Activated CD4-positive, alpha-beta T cell treated with anti-CD3 and anti-CD28 coated beads for 1 hour (primary cell): ENCODE data around the gene ABO.
"Not testable (repeated sequence)": the region's sequence is repeated elsewhere in the genome, so short reads cannot be mapped to it uniquely, and the experiment has no call there.

Experiments used
- DNase-seq: peaks from one replicate; pipeline ENCODE4 v3.0.0-alpha.2; 2020

ABO gene

DNA sequence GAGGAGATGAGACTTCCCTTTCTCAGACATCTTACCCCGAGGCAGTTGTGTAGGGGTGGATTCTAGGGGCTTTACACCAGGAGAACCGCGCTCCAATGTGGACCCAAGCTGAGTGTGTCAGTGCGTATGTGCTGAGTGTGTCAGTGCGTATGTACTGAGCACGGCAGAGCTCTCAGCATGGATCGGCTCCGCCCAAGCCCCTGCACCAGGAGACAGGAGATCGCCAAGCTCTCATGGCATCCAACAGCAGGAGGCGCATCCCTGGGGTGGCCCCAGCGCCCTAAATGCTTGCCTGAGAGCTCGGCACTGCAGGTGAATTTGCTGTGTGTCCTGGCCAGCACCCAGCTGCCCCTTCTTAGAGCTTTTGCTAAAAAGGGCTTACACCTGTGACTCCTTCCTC, 53.0 kb downstream of the ABO start:
- DNase-seq: not testable (repeated sequence)

DNA sequence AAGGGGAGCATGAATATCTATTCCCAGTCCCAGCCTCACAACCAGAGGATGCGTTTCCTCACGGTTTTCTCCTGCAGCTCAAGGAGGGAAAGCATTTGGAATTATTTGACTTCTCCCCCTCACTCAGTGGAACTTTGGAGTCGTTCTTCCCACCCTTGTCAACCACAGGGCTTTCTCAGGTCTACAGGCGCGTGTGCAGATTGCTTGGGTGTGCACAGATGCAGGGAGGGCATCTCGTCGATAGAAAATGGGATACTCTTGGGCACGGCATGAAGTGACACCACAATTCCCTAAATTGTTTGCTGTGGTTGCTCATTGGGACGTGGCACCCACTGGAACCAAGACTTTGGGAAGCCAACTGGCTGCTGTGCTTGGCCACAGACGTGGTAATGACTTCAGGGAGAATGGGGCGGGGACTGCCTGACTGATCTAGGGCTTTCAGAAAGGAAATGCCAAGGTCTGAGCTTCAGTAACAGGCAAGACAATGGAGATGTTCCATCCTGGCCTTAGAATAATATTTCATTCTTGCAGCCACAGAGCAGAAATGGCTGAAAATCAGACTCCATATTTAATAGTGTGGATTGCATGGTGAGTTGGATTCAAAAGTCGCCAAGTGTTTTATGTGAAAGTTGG, 53.7 kb downstream of the ABO start:
- no peak for DNase-seq

DNA sequence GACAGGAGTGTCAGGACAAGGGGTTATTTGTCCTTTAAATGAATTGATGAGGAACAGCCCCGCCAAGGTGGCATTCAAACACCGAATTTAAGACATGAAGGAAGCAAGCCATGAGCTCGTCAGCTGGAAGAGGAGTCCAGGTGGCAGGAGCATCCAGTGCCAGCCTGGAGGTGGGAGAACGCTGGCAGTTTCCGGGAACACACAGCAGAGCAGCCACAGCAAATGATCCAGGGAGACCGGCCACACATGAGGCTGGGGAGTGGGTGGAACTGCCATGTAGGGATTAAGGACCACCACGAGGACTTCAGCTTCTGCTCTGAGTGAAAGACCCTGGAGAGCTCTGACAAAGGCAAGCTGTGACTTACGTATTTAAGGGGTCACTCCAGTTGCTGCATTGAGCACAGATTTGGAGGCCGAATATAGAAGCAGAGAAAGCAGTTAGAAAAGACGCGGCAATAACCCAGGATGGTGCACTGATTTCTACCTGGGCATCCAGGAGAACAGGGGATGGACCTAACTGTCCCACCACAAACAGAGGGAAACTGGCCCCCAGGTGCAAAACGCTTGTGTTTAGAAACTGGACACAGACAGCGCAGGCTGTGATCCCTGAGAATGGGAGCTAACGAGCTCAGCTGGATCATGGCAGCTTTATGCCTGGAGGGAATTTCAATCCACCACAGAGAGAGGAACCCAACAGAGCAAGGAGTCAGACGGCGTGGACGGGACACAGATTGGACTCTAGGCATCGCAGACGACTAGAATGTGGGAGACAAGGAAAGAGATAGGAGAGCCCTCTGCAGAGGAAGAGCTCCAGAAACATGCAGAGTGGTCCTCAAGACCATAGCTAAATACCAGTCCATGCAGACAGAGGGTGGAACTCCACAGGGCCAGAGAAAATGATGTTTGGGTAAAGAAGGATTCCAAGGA, 56.7 kb downstream of the ABO start:
- not testable (repeated sequence) for DNase-seq

DNA sequence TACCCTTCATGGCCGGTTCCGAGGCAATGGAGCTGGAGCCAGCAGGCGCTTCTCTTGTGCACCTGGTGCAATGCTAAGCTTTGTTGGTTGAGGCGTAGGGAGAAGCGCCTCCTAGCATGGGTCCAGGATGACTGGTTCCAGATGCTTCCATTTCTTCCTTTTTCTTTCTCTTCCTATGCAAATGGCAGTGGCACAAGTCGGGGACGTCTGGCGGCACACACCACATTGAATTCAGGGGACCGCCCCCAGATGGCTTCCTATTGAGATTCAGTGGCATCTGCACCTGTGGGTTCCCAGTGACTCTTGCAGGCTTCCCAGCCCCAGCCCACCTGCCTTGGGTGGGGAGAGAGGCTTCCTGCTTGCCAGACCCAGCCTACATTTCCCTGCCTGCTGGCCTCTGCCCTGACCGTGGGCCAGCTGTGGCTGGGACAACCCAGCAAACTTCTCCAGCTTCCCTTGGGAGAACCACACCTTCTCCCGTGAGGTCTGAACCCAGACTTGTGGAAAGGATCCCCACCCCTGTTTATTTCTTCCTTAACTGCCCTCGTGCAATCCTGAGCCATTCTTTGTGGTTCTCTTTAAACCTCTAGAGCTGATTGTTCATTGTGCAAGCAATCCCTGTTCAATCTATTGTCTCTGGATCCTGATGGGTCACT, 57.5 kb downstream of the ABO start:
- DNase-seq: not testable (repeated sequence)

DNA sequence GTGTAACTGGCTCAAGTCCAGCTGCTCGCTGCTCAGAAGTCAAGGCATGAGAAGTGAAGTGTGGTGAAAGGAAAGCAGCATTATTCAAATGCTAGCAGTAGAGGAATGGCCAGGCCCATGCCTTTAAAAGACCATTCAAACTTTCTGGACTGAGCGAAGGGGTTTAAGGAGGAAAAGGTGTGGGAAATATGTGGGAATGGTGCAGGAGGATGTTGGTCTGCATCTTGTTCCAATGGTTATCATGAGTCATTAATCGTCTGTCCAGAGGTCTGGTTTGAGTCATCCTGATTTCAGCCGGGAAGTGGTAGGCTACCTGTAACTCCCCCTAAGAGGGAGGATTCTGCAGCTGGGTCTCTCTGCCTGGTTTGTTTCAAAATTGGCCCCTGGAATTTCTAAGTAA, 60.7 kb downstream of the ABO start:
- not testable (repeated sequence) for DNase-seq

DNA sequence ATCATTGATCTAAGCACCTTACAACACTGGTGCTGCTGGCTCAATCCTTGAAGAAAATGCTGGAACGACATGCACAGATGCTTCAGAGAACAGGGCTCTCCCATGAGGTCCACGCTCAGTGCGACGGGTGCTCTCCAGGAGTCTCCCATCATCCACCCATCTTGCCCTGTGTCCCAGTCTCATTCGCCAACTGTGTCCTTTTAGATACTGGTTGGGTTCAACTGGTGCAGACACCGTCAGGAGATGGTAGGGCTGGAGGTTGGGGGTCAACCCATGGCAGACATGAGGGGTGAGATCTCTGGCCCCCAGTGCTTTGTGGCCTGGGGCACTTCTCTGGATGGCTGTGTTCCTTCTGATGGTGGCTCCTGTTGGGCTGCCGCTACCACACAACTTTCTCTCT, 64.4 kb downstream of the ABO start:
- DNase-seq: no peak

DNA sequence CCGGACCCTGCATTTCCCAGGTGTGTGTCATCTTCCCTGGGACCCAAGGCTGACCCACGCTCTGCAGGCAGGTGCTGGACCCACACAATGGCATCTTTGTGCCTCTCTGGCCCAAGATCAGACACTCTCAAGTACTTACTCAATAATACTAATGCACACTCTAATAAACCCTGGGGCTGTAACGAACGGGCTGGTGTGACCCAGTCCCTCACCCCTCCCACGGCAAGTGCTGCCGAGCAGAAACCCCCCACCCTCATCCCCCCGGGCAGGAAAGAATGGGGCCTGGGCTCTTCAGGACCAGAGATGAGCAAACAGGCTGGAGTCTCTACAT, 64.8 kb downstream of the ABO start:
- no peak for DNase-seq

DNA sequence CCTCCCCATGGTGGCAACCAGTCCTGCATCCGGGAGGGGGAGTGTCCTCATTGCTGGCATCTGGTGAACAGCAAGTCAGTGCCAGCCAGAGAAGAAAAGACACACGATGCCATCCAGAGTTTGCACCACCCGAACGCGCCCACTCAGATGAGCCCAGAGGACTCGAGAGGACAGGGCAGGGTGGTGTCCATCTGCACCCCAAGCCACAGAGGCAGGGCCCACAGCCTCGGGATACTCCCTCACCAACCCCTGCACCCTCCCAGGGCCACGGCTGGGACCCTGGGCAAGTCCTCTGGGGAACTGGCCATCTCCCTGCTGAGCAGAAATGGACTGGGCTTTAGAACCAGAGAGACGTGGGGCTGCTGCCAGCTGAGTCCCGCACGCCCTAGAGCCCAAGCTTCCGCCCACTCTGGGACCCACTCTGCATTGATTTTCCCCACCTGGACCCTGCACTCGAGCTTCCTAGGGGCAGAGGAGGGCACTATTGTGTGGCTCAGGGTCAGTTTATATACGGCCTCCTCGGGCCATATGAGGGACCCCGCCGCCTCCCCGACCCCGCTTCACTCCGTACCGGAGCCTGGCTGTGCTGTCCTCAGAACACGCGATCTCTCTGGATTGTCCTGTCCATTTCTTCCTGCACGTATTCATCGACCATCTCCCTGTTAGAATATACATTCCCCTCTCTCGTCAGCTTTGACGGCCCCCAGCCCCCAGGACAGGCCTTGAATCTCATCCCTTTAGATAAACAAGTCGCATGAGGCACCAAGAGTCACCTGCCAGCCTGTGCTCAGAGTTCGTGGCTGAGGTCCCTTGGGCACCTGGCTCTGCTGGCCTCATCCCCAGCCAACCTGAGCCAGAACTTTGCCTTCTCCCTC, 65.4 kb downstream of the ABO start:
- not testable (repeated sequence) for DNase-seq

DNA sequence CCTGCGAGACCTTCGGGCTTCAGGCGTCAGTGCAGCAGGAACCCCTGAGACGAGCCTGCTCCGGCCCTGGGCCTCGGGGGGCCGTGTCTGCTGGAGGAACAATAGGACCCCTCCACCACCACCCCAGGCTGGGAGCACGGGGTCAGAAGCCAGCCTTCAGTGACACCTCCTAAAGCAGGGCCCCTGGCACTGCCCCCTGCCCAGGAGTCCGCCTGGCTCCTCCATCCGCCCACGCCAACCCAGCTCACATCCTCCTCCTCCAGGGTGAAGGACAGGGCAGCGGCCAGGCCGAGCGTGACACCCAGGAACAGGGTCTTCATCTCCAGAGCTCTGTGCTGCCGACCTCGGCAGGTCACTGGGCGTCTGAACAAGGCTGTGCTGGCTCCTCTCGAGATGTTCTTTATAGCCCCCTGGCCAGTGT, 66.1 kb downstream of the ABO start, which contains the start of gene OBP2B:
TSS of gene OBP2B (minus strand) at position 371 of the 421 bp plus-strand sequence. CDS start at position 320, 51 bp downstream.
- DNase-seq: not testable (repeated sequence)

DNA sequence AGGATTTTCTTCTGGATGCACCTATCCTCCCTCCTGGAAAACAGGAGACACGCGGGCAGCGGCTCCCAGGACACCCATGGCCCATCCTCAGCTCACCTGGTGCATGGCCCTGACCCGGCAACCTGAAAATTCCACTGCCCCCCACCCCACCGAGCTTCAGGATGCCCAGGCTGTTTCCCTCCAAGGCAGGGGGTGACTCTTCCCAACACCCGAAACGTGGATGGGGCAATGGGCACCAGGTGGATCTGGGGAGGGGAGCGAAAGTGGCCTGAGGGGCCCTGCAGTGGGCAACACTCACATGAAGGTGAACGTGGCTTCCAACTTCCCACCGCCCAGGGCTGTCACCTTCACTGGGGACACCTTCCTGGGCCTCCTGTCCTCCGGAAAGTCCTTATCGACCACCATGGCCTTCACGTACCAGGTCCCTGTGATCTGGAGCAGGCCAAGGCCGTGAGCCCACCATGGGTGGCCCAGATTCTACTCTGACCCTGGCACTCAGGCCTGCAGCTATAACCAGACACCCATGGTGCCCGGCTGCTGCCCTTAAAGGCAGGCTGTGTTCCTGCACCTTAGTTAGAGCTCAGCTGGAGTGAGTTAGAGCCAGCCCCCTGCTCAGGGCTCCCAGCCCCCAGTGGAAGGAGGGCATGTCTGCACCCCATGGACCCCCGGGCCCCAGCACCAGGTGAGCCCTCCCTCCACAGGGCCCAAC, 66.7 kb downstream of the ABO start:
- not testable (repeated sequence) for DNase-seq

DNA sequence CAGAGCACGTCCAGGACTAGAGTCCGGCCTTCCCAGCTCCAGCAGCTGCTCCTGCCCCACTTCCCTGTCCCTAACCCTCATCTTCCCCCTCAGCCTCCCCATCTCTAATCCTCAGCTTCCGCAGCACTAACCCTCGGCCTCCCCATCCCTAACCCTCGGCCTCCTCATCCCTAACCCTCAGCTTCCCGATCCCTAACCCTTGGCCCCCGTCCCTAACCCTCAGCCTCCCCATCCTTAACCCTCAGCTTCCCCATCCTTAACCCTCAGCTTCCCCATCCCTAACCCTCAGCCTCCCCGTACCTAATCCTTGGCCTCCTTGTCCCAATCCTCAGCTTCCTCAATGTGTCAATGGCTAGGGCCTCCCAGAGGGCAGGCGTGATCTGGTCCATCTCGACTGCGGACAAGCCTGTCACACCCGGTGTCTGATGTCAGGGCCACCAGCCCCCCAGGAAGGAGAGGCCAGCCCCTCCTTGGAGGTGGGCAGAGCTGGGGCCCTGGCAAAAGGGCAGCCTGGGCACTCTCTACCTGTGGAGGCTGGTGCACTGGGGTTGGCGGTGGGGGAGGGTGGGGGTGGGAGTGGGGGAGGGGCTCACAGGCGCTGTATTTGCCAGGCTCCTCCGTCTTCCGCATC, 67.3 kb downstream of the ABO start:
- no peak for DNase-seq

DNA sequence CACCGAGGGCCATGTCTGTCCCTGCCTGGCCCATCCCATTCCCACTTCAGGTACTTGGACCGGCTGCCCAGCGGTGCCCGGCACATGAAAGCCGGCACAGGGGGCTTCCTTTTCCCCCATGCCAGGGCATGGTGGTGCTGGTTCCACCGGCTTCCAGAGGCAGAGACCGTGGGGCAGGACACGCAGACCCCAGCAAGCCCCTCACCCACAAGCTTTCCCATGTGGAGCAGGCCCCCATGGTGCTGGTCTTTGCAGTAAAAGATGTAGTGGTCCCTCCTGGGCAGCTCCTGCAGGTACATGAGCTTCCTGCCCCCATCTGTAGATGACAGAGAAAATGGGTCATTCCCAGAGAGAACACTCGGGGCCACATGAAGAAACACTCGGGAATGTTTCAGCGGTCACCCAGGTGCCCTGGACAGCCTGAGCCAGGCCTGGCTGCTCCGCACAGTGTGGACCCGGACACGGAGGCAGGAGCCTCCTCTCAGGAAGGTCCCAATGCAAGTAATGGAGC, 67.9 kb downstream of the ABO start:
- no peak for DNase-seq

DNA sequence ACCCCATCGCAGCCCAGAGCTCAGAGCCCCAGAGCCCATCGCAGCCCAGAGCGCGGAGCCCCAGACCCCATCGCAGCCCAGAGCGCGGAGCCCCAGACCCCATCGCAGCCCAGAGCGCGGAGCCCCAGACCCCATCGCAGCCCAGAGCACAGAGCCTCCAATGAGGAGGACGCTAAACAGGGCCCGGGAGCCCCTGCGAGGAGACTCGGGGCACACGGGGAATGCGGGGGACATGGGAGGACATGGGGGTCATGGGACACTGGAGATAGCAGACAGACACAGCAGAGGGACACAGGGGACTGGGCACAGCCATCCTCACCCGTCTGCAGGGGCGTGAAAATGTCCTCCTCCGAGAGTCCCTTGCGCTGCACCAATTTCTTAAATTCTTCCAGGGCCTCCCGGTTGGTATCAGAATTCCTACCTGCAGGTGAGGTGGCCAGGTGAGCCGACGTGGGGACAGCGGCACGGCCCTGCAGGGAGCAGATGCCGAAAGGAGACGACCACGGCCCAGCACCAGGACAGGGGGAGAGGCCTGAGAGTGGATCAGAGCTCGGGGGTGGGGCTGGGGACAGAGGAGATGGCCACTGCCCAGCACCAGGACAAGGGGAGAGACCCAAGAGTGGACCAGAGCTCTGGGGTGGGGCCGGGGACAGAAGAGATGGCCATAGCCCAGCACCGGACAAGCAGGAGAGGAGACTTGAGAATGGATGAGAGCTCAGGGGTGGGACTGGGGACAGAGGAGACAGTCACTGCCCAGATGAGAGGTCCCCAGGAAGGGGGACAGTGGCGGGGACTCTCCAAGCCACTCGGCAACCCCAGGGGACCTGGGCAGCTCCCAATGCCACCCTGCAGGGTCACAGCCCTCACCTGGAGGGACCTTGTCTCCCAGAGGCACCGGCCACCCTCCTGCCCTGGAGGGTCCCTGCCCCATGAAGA, 68.7 kb downstream of the ABO start:
- DNase-seq: no peak

DNA sequence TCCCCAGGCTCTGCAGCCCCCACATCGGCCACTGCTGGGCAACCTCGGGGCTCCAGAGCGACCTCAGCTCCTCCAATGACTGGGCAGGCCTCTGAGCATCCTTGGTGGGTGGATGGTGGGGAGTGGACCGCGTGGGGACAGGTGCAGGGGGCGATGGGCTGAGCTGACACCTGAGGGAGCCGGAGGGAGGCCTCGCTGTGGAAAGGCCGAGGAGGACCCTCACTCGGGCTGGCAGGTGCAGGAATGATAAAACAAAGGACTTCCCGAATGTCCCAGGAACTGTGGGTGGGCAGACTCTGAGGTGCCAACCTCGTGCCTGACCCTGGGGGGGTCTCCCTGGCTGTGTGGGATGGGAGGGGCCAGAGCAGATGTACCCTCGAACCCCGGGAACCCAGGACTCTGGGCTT, 69.5 kb downstream of the ABO start:
- not testable (repeated sequence) for DNase-seq
